Testis (tissue), 5 donors: ENCODE measurements around the gene GCHFR. TPM values are rescaled to one million over a fixed set of nuclear protein-coding genes. Genes with fewer than 3 reads are reported as not detected.

ENCODE experiments used
- DNase-seq: peaks from one replicate; pipeline ENCODE4 v3.0.0-alpha.2; 2019
- H3K27ac ChIP-seq, 2 donors: fragments of 200-600 bp; sonication (generic); one replicate each; pipeline ENCODE4 v1.5.1; 2019
- H3K27me3 ChIP-seq: fragments of 200-600 bp; sonication (generic); one replicate; pipeline ENCODE4 v1.5.1; 2019
- H3K36me3 ChIP-seq: fragments of 200-600 bp; sonication (generic); one replicate; pipeline ENCODE4 v1.5.1; 2017; ENCODE audit warnings: low read depth; ENCODE audit errors: missing control alignments
- H3K4me1 ChIP-seq: fragments of 200-600 bp; sonication (generic); one replicate; pipeline ENCODE4 v1.5.1; 2019
- H3K4me3 ChIP-seq, 2 donors: fragments of 200-600 bp; sonication (generic); one replicate each; pipeline ENCODE4 v1.5.1; 2017 to 2019
- H3K9me3 ChIP-seq: fragments of 200-600 bp; sonication (generic); one replicate; pipeline ENCODE4 v1.5.1; 2017
- POLR2A ChIP-seq: fragments of 450-650 bp; IDR thresholded peaks from one replicate; pipeline ENCODE4 v1.6.1; 2017; ENCODE audit warnings: antibody characterized with exemption, mild to moderate bottlenecking, moderate library complexity
- WGBS, 2 donors: methylation state at CpG; one replicate each; pipeline ENCODE4 v1.1.5; 2018; 5-methylcytosine and 5-hydroxymethylcytosine counted together
- intact Hi-C: fragments of 100-400 bp; cut with DNase I; formaldehyde crosslinking; loops from one replicate; pipeline ENCODE4 v1.15.1; 2023; ENCODE audit warnings: low total_unique reads
- long read RNA-seq, 2 donors: transcript quantifications; one replicate each; lab custom pipeline, GENCODE V29; 2026
- polyA plus RNA-seq: library from polyadenylated mRNA; stranded (reverse); fragments of 350-450 nt; fragmentation: Illumina TruSeq; extraction: RNeasy Lipid Tissue Mini Kit (QIAGEN cat#74804); gene quantifications from one replicate; pipeline ENCODE4 v1.2.3, GENCODE V29; 2014; ENCODE audit warnings: low read depth, low replicate concordance; ENCODE audit not compliant: insufficient read depth
- total RNA-seq, 2 donors: library from RNA; depleted of rRNA; stranded (reverse); fragments of >200 nt; gene quantifications; one replicate each; pipeline ENCODE4 v1.2.3, GENCODE V29; 2016
- TF ChIP-seq, protein P1 (sequence below), 3 experiments: fragments of 450-650 bp in 2 of 3; fragments of 200-600 bp in 1 of 3; sonication (generic) in 1 of 3; IDR thresholded peaks; one replicate each; pipeline ENCODE4 v1.5.1; 2016 to 2019; ENCODE audit warnings: antibody characterized with exemption in 3 of 3, mild to moderate bottlenecking in 2 of 3, moderate library complexity in 1 of 3

GCHFR gene
- total RNA-seq (10 to 100 TPM in 1 of 2 donors, 1 to 10 TPM in 1; 8.5 to 15.0 TPM), polyA plus RNA-seq (7.4 TPM)
- long read RNA-seq, donor 1, transcript GCHFR-201 (3 exons, 777 nt) = major isoform, 14 of 14 reads
- long read RNA-seq, donor 1, partial matches to known transcripts = 0 of 14 reads
- long read RNA-seq, donor 1, other reads (novel, unspliced or antisense) = 0 of 14 reads
- long read RNA-seq, donor 2, transcript GCHFR-201 (3 exons, 777 nt) = major isoform, 6 of 23 reads
- long read RNA-seq, donor 2, partial matches to known transcripts = 5 of 23 reads
- long read RNA-seq, donor 2, other reads (novel, unspliced or antisense) = 10 of 23 reads

DNA sequence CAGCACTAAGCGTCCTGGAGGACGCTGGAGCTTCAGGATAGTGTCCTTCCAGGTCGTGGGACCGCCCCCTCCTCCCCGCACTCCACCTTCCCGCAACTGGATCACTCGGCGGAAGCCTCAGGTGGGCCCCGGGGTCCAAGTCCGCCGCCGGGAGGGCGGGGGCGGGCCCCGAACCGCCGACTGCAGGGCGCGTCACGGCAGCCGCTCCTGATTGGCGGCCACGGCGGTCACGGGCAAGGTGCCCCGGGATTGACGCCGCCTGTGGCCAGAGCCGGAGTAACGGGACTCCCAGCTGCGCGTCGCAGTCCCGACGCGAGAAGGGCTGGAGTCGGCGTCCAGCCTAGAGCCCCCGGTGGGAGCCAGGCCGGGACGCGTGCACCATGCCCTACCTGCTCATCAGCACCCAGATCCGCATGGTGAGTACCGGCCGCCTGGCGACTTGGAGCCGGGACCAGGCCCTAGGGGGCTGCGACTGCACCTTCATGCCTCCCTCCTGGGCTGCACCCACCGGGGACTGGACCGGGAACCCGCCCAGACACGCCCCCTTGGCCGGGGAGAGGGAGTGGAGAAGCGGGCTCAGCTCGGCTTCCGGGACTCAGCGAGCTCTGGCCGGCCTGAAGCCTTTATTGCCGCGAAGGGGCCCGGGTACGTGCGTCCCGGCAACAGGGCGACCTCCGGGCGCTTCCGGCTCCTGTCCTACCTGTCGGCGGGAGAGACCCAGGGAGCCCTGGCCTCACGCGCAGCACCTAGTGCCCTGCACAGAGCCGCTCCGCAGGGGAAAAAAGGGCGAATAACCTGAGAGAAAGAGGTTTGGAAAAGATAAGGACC is at the start of gene GCHFR:
TSS of gene GCHFR (plus strand) at position 268 of the 828 bp plus-strand sequence. CDS start at position 381, 113 bp downstream.
- 0 to 1% methylated on average over 15 to 65 of the region's 75 CpGs for WGBS, 2 donors
- Histone ChIP-seq H3K9me3 (no peaks in the 10 kb centered on the region), H3K4me1 (peaks cover 19% of the 10 kb centered on the region), H3K27ac (peak within 1 kb of the TSS; percentile 64 to 83), H3K4me3 (peak within 1 kb of the TSS; percentile 50 to 61), H3K27me3 (no peaks in the 10 kb centered on the region), H3K36me3 (no peaks in the 10 kb centered on the region)
- intact Hi-C loops = no loop called here
- DNase-seq = peak; percentile 75
- TF ChIP-seq, protein P1, sequence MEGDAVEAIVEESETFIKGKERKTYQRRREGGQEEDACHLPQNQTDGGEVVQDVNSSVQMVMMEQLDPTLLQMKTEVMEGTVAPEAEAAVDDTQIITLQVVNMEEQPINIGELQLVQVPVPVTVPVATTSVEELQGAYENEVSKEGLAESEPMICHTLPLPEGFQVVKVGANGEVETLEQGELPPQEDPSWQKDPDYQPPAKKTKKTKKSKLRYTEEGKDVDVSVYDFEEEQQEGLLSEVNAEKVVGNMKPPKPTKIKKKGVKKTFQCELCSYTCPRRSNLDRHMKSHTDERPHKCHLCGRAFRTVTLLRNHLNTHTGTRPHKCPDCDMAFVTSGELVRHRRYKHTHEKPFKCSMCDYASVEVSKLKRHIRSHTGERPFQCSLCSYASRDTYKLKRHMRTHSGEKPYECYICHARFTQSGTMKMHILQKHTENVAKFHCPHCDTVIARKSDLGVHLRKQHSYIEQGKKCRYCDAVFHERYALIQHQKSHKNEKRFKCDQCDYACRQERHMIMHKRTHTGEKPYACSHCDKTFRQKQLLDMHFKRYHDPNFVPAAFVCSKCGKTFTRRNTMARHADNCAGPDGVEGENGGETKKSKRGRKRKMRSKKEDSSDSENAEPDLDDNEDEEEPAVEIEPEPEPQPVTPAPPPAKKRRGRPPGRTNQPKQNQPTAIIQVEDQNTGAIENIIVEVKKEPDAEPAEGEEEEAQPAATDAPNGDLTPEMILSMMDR (IDR thresholded peaks at IDR 0.05) = peak in 2 of 3 experiments; percentile 21 to 33
- no peak for TF ChIP-seq POLR2A

DNA sequence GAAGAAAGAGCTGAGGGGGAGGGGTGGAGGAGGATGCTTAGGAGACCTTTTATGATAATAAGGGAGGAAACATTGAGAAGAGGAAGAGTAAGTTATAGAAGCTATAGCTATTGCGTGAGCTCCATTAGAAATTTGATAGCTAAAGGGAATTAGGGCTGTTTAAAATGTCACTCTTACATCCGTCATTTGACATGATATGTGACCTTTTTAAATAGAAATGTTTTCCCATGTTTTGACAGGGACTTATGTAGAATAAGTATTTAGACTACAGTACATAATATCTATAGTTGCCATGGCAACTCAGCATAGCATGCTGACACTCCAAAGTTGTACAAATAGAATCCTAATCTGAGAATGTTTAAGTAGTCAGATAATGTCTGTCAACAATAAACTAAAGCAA is 49.7 kb upstream of the GCHFR start:
- DNase-seq = no peak
- Histone ChIP-seq H3K4me1 (no peaks in the 10 kb centered on the region), H3K36me3 (no peaks in the 10 kb centered on the region), H3K27ac (no peak overlapping the region), H3K9me3 (no peaks in the 10 kb centered on the region), H3K4me3 (no peak overlapping the region), H3K27me3 (no peaks in the 10 kb centered on the region)
- WGBS, 2 donors = 50 to 95% methylated on average over 2 of the region's 2 CpGs
- no peak for TF ChIP-seq POLR2A
- TF ChIP-seq, protein P1 (IDR thresholded peaks at IDR 0.05) = no peak
- intact Hi-C loops = no loop called here

DNA sequence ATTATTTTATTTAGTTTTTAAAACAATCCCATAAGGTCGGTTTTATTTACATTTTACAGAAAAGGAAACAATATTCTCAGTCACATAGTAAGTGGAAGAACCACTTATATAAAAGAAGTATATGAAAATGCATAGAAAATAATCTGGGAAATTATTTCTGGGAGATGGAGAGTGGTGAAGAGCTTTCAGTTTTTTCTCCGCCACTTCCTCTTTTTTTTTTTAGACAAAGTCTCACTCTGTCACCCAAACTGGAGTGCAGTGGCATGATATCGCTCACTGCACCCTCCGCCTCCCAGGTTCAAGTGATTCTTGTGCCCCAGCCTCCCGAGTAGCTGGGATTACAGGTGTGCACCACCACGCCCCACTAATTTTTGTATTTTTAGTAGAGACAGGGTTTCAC is 47.7 kb upstream of the GCHFR start:
- intact Hi-C loops = no loop called here
- no peak overlapping the region for H3K4me3 ChIP-seq
- TF ChIP-seq, protein P1 (IDR thresholded peaks at IDR 0.05) = no peak
- TF ChIP-seq POLR2A = no peak
- 94% methylated on average over 6 of the region's 6 CpGs for WGBS, 2 donors
- DNase-seq = no peak
- no peaks in the 10 kb centered on the region for H3K4me1 ChIP-seq
- H3K27me3 ChIP-seq = no peaks in the 10 kb centered on the region
- H3K27ac ChIP-seq = no peak overlapping the region
- no peaks in the 10 kb centered on the region for H3K36me3 ChIP-seq
- no peaks in the 10 kb centered on the region for H3K9me3 ChIP-seq

- 78 to 88% methylated on average over 1 of the region's 1 CpG for WGBS, 2 donors
- intact Hi-C loops = no loop called here
- Histone ChIP-seq H3K4me3 (no peak overlapping the region), H3K4me1 (no peaks in the 10 kb centered on the region), H3K36me3 (no peaks in the 10 kb centered on the region), H3K27me3 (no peaks in the 10 kb centered on the region), H3K27ac (no peak overlapping the region), H3K9me3 (no peaks in the 10 kb centered on the region)
- TF ChIP-seq, protein P1 (IDR thresholded peaks at IDR 0.05) = no peak
- no peak for TF ChIP-seq POLR2A
- no peak for DNase-seq
Measured at GRCh38 chr15:40721701-40722100, 42.2 kb upstream of the GCHFR start.
